Left ventricle myocardium inferior (tissue), 1 donor: Measurements from ENCODE around the gene CLEC5A. TPM values are rescaled to one million over a fixed set of nuclear protein-coding genes. Genes with fewer than 3 reads are reported as not detected.

Experiments
- DNase-seq: peaks from one replicate; pipeline ENCODE4 v3.0.0-alpha.2; 2020
- H3K27ac ChIP-seq: fragments of 200-600 bp; replicated peaks from 2 replicates; pipeline ENCODE4 v1.8.0; 2021
- H3K27me3 ChIP-seq: fragments of 200-600 bp; 2 replicates; pipeline ENCODE4 v1.8.0; 2021; ENCODE audit warnings: low read depth
- H3K36me3 ChIP-seq: fragments of 200-600 bp; 2 replicates; pipeline ENCODE4 v1.8.0; 2021
- H3K4me1 ChIP-seq: fragments of 200-600 bp; 2 replicates; pipeline ENCODE4 v1.8.0; 2021
- H3K4me3 ChIP-seq: fragments of 200-600 bp; 2 replicates; pipeline ENCODE4 v1.8.0; 2021; ENCODE audit warnings: mild to moderate bottlenecking, moderate library complexity
- H3K9me3 ChIP-seq: fragments of 200-600 bp; replicated peaks from 2 replicates; pipeline ENCODE4 v1.8.0; 2021
- intact Hi-C: fragments of 100-400 bp; cut with micrococcal nuclease; formaldehyde crosslinking; loops from one replicate; pipeline ENCODE4 v1.11.0; 2022
- total RNA-seq: library from RNA; stranded (reverse); fragmentation: NEBNext Ultra II Directional; extraction: Animal tissue kit (Norgen Biotek cat#: 25700); gene quantifications from one replicate; pipeline ENCODE4 v1.2.1, GENCODE V29; 2021
- TF ChIP-seq, protein P1 (sequence below): fragments of 200-600 bp; IDR thresholded peaks from 2 replicates; pipeline ENCODE4 v1.8.0; 2021; ENCODE audit warnings: antibody characterized with exemption, mild to moderate bottlenecking, borderline replicate concordance
- donor health status: DM: no; HTN: yes; CAD: no; lungs with severe emphysema.

CLEC5A gene
- total RNA-seq, 1 donor from 2014 or later: 0.47 TPM

DNA sequence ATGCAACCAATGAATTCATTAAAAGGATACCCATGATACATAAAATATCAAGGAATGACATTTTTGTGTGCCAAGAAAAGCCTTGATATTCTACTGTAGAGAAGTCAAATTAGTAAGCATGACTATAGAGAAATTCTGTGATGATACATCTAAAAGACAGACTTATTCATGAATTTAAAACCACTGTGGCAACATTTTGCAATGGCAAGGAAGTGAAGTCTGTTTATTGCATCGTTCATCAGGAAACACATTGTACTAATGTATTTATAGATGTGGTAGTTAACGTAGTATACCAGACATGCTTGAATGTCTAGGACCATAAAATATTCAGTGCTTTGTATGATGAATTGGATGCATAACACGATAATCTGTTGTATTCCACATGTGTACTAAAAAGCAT, 9.3 kb upstream of the CLEC5A start:
- intact Hi-C loops: no loop called here
- Histone ChIP-seq H3K36me3 (no peaks in the 10 kb centered on the region), H3K9me3 (no peaks in the 10 kb centered on the region), H3K4me3 (no peak overlapping the region), H3K27me3 (no peaks in the 10 kb centered on the region), H3K4me1 (no peaks in the 10 kb centered on the region), H3K27ac (no peak overlapping the region)
- DNase-seq: no peak
- TF ChIP-seq, protein P1, sequence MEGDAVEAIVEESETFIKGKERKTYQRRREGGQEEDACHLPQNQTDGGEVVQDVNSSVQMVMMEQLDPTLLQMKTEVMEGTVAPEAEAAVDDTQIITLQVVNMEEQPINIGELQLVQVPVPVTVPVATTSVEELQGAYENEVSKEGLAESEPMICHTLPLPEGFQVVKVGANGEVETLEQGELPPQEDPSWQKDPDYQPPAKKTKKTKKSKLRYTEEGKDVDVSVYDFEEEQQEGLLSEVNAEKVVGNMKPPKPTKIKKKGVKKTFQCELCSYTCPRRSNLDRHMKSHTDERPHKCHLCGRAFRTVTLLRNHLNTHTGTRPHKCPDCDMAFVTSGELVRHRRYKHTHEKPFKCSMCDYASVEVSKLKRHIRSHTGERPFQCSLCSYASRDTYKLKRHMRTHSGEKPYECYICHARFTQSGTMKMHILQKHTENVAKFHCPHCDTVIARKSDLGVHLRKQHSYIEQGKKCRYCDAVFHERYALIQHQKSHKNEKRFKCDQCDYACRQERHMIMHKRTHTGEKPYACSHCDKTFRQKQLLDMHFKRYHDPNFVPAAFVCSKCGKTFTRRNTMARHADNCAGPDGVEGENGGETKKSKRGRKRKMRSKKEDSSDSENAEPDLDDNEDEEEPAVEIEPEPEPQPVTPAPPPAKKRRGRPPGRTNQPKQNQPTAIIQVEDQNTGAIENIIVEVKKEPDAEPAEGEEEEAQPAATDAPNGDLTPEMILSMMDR: no peak

- TF ChIP-seq, protein P1: no peak
- intact Hi-C loops: no loop called here
- no peak for DNase-seq
Observed at GRCh38 chr7:141954334-141954733, 7.6 kb upstream of the CLEC5A start.

DNA sequence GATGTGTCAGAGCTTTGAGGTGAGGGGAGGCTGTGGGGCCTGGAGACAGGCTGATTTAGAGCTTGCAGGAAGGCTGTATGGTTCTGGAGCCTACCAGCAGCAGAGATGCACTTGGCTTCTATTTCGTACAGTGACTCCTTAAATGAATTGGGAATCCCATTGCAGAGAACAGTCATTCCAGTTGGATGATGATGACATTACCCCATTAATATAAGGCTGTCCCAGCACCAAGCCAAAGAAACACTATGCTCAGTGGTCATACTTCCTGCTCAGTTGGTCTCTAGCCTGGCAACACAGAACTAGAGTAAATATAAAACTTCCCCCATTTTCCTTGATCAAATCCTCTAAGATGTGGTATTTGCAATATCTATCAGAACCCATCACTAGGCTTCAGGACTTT, 5.7 kb upstream of the CLEC5A start:
- no peaks in the 10 kb centered on the region for H3K4me1 ChIP-seq
- intact Hi-C loops: no loop called here
- no peak overlapping the region for H3K4me3 ChIP-seq
- no peak for DNase-seq
- H3K36me3 ChIP-seq: no peaks in the 10 kb centered on the region
- H3K27ac ChIP-seq: no peak overlapping the region
- no peaks in the 10 kb centered on the region for H3K9me3 ChIP-seq
- H3K27me3 ChIP-seq: no peaks in the 10 kb centered on the region
- TF ChIP-seq, protein P1: no peak

More at GRCh38 chr7:141954334-141954733, 7.6 kb upstream of the CLEC5A start:
- H3K4me1 ChIP-seq: no peaks in the 10 kb centered on the region
- H3K27ac ChIP-seq: no peak overlapping the region
- H3K9me3 ChIP-seq: no peaks in the 10 kb centered on the region
- H3K4me3 ChIP-seq: no peak overlapping the region
- no peaks in the 10 kb centered on the region for H3K36me3 ChIP-seq
- no peaks in the 10 kb centered on the region for H3K27me3 ChIP-seq

GRCh38 chr7:141950806-141951205, 4.0 kb upstream of the CLEC5A start:
- TF ChIP-seq, protein P1: no peak
- Histone ChIP-seq H3K9me3 (no peaks in the 10 kb centered on the region), H3K4me1 (no peaks in the 10 kb centered on the region), H3K27me3 (no peaks in the 10 kb centered on the region), H3K36me3 (no peaks in the 10 kb centered on the region), H3K27ac (no peak overlapping the region), H3K4me3 (no peak overlapping the region)
- intact Hi-C loops: no loop called here
- DNase-seq: no peak

DNA sequence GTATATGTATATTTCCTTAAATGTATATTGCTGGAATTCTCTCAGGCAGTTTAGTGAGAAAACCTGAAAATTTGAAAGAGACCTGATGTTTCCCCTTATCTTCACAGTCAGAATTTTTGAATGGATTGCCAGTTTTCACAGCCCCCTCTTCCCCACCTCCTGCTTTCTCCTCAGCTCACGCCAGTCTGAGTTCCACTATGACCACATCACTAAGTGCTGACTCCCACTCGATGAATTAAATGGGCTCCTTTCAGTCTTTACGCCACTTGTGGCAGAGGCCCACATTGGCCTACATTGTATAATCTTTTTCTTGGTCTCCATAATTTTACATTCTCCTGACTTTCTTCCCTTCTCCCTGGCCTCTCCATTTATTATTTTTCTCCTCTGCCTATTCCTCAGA, 3.1 kb upstream of the CLEC5A start:
- no peak overlapping the region for H3K4me3 ChIP-seq
- no peaks in the 10 kb centered on the region for H3K9me3 ChIP-seq
- no peaks in the 10 kb centered on the region for H3K4me1 ChIP-seq
- DNase-seq: no peak
- no peak overlapping the region for H3K27ac ChIP-seq
- H3K27me3 ChIP-seq: no peaks in the 10 kb centered on the region
- TF ChIP-seq, protein P1: no peak
- intact Hi-C loops: no loop called here
- no peaks in the 10 kb centered on the region for H3K36me3 ChIP-seq

GRCh38 chr7:141949451-141949850, 2.7 kb upstream of the CLEC5A start:
- DNase-seq: no peak
- no peak overlapping the region for H3K27ac ChIP-seq
- H3K36me3 ChIP-seq: no peaks in the 10 kb centered on the region
- H3K4me1 ChIP-seq: no peaks in the 10 kb centered on the region
- TF ChIP-seq, protein P1: no peak
- intact Hi-C loops: no loop called here
- no peaks in the 10 kb centered on the region for H3K27me3 ChIP-seq
- no peaks in the 10 kb centered on the region for H3K9me3 ChIP-seq
- no peak overlapping the region for H3K4me3 ChIP-seq
